ENCODE data around the gene DGCR2. TPM values are rescaled to one million over a fixed set of nuclear protein-coding genes. Genes with fewer than 3 reads are reported as not detected.

Gene DGCR2
- polyA plus RNA-seq, 1 experiment, result 44.3 TPM

DNA sequence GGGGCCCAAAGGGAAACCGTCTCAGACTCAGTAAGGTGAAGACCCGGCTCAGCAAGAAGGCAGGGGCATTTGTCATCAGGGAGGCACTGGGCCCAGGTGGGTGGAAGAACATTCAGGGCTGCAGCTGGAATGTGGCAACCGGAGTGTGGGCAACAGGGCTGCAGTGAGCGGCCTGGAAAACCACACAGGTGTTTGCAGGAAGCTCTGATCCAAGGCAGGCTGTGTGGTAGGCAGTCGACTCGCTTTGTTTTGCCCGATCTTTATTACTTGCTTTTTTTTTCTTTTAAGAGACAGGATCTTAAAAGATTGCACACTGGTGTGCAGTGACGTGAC is 82.8 kb downstream of the DGCR2 start:
- Histone ChIP-seq H3K4me3 (ENCODE audit: low read depth, low read length) (no peak overlapping the region), H3K36me3 (ENCODE audit: control insufficient read depth, insufficient read depth, low read length) (peaks cover 26% of the 10 kb centered on the region), H3K27me3 (ENCODE audit: control insufficient read depth, insufficient read depth, low read length) (no peaks in the 10 kb centered on the region)
- DNase-seq (ENCODE audit: low read depth), result no peak
- TF ChIP-seq, protein P1, sequence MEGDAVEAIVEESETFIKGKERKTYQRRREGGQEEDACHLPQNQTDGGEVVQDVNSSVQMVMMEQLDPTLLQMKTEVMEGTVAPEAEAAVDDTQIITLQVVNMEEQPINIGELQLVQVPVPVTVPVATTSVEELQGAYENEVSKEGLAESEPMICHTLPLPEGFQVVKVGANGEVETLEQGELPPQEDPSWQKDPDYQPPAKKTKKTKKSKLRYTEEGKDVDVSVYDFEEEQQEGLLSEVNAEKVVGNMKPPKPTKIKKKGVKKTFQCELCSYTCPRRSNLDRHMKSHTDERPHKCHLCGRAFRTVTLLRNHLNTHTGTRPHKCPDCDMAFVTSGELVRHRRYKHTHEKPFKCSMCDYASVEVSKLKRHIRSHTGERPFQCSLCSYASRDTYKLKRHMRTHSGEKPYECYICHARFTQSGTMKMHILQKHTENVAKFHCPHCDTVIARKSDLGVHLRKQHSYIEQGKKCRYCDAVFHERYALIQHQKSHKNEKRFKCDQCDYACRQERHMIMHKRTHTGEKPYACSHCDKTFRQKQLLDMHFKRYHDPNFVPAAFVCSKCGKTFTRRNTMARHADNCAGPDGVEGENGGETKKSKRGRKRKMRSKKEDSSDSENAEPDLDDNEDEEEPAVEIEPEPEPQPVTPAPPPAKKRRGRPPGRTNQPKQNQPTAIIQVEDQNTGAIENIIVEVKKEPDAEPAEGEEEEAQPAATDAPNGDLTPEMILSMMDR (IDR thresholded peaks at IDR 0.05; ENCODE audit: insufficient read depth, low read depth, low read length), result no peak
- ChIA-PET POLR2A (no interaction called here), CTCF (interaction anchor here (0.6 kb wide), 1 partner anchor 86 kb away, joined by 4 read pairs; no protein-coding TSS in a partner anchor)

DNA sequence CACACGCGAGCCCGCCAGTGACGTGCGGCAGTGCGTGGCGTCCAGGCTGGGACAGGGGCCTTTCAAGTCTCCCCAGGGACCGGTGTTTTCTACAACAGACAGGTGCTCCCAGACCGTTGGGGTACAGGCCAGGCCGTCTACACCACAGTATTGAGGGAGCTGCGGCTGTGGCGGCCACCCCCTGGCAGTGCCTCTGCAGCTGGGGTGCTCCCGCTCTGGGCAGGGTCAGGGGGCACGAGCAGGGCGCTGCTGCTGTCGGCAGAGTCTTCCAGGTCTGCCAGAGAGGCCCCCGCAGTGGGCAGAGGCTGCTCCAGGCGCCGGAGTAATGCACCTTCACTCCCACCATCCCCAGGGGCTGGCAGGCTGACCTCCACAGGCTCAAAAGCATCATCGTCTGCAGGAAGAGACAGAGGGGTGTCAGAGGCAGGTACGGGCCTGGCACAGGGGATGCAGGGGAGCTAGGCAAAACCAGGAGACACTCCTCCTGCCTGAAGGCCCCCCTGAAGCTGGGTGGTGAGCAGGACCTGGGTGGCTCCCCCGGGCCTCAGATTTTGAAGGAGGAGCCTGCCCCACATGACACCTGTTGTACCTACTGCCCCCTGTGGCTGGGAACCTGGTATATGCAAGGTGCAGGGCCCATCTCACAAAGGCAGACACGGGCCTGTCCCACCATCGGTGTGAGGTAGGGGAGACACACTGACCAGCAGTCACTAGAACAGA is 83.3 kb downstream of the DGCR2 start:
- TF ChIP-seq, protein P1 (IDR thresholded peaks at IDR 0.05; ENCODE audit: insufficient read depth, low read depth, low read length), result no peak
- Histone ChIP-seq H3K36me3 (ENCODE audit: control insufficient read depth, insufficient read depth, low read length) (peaks cover 25% of the 10 kb centered on the region), H3K4me3 (ENCODE audit: low read depth, low read length) (no peak overlapping the region), H3K27me3 (ENCODE audit: control insufficient read depth, insufficient read depth, low read length) (no peaks in the 10 kb centered on the region)
- ChIA-PET CTCF (interaction anchor here (0.6 to 1.2 kb wide), 2 partner anchors 17 to 85 kb away, joined by 3 to 4 read pairs; no protein-coding TSS in a partner anchor), POLR2A (no interaction called here)
- no peak for DNase-seq (ENCODE audit: low read depth)

DNA sequence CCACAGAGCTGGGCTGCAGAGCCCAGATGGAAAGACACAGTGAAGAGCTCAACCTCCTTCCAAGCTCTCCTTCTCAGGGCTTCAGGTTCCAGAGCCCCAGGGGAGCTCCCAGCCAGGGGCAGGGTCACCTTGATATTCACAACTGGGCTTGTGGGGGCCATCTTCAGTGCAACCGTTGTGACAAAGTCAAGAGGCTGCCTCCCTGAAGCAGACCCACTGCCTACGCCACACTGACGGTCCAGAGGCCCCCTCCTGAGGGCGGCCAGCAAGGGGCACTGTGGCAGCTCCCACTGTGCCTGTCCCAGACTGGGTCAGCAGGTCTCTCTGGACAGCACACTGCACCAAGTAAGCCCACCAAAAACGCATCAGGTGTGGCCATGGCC is 84.1 kb downstream of the DGCR2 start:
- Histone ChIP-seq H3K36me3 (ENCODE audit: control insufficient read depth, insufficient read depth, low read length) (peaks cover 23% of the 10 kb centered on the region), H3K27me3 (ENCODE audit: control insufficient read depth, insufficient read depth, low read length) (no peaks in the 10 kb centered on the region), H3K4me3 (ENCODE audit: low read depth, low read length) (no peak overlapping the region)
- ChIA-PET POLR2A (no interaction called here), CTCF (interaction anchor here (0.8 to 1.2 kb wide), 2 partner anchors 15 to 18 kb away, joined by 3 read pairs; no protein-coding TSS in a partner anchor)
- DNase-seq (ENCODE audit: low read depth), result no peak
- TF ChIP-seq, protein P1 (IDR thresholded peaks at IDR 0.05; ENCODE audit: insufficient read depth, low read depth, low read length), result no peak

DNA sequence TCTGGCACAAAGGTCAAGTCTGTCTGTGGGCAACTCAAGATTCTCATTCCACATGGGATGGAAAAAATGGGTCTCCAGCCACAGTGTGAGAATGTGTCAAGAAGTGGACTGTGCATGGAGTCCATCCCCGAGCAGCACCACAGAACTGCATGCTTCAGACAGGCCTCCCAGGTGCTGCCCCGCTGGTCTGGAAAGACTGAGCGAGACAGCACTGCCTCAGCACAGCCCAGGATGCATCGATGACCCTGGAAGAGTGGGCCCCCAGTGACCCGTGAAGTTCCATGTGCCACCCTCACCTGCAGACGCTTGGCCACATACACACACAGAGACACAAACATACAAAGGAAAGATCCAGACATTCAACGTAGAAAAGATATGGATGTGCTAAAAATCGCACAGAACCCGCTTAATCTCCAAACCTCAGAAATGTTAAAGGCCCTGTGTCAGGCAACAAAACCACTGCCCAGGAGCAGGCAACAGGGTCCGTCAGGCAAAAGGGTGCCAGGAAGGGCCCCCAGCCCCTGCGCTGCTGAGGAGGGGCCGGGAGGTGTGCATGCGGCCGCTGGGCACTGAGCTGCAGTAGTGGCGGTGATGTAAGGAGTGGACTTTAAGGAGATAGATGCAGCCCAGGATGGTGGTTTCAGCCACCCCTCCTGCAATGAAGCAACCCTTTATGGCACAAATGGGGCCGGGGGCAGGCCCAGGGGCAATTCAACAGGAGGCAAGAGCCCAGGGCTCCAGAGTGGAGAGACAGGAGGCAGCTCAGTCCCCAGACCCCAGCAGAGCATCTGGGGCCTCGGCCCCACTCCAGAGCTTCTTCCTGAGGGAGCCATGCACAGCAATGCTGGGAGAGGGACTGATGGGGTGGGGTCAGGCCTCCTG is 84.7 kb downstream of the DGCR2 start:
- TF ChIP-seq, protein P1 (IDR thresholded peaks at IDR 0.05; ENCODE audit: insufficient read depth, low read depth, low read length), result no peak
- Histone ChIP-seq H3K27me3 (ENCODE audit: control insufficient read depth, insufficient read depth, low read length) (no peaks in the 10 kb centered on the region), H3K36me3 (ENCODE audit: control insufficient read depth, insufficient read depth, low read length) (peaks cover 23% of the 10 kb centered on the region), H3K4me3 (ENCODE audit: low read depth, low read length) (no peak overlapping the region)
- ChIA-PET CTCF (interaction anchor here (0.8 kb wide), 1 partner anchor 16 kb away, joined by 3 read pairs; no protein-coding TSS in a partner anchor), POLR2A (no interaction called here)
- DNase-seq (ENCODE audit: low read depth), result no peak
